ENCODE data around the gene TMEM145. TPM values are rescaled to one million over a fixed set of nuclear protein-coding genes. Genes with fewer than 3 reads are reported as not detected.

The TMEM145 gene
- total and polyA plus RNA-seq, 9 of the 15 experiments (the other 6 are each of a cell fraction or from before 2014, with no cell fraction given) = 0.80 to 5.5 (median 1.9) TPM; not detected in 3

- TF ChIP-seq EGR1 (conservative IDR thresholded peaks at IDR 0.05) (no peak), SMAD1 (IDR thresholded peaks at IDR 0.05; ENCODE audit: low read depth, low read length, partially characterized antibody) (no peak), STAT5A (IDR thresholded peaks at IDR 0.05; ENCODE audit: borderline replicate concordance, low read length) (no peak), ZNF3 (CRISPR knock-in tag; IDR thresholded peaks at IDR 0.05) (no peak), SRSF3 (IDR thresholded peaks at IDR 0.05; ENCODE audit: insufficient read depth, low read length) (no peak), XRCC5 (IDR thresholded peaks at IDR 0.05; ENCODE audit: low read depth, low read length) (no peak), BRD9 (IDR thresholded peaks at IDR 0.05; ENCODE audit: low read depth, partially characterized antibody) (no peak), SOX6 (IDR thresholded peaks at IDR 0.05) (no peak)
These were observed 49.9 kb downstream of the TMEM145 start (continued) for GRCh38 chr19:42362891-42363440.

GRCh38 chr19:42363614-42364346, 50.7 kb downstream of the TMEM145 start:
- no TSS peak for BruUV-seq (replicated peaks)
- 55% methylated on average over 15 of the region's 17 CpGs for whole genome bisulfite sequencing (ENCODE audit: insufficient coverage, low coverage, missing lambda C conversion rate)
- no peaks in the 10 kb centered on the region for H3K27me3 ChIP-seq (ENCODE audit: control insufficient read depth in 2 of 2, insufficient read depth in 2 of 2, low read length in 2 of 2)
- H3K4me3 ChIP-seq = no peak overlapping the region
- no peak overlapping the region for H2AFZ ChIP-seq (ENCODE audit: low read depth, low read length)
- in situ Hi-C loops (cut with MboI) = no loop called here
- intact Hi-C loops (cut with micrococcal nuclease) = no loop called here
- POLR2A ChIA-PET = interaction anchor here (0.6 to 0.7 kb wide), 2 partner anchors 60 to 236 kb away, joined by 3 read pairs; no protein-coding TSS in a partner anchor
- CTCF ChIA-PET (ENCODE audit: low intra/inter-chr PET ratio) = no interaction called here
- ATAC-seq = no peak
- no peak overlapping the region for H3K9ac ChIP-seq (ENCODE audit: insufficient read depth in 1 of 2, low read depth in 2 of 2, low read length in 2 of 2)
- no peaks in the 10 kb centered on the region for H3K9me1 ChIP-seq (ENCODE audit: control insufficient read depth, insufficient read depth, low read length)
- H3K9me3 ChIP-seq (replicated peaks; ENCODE audit: control insufficient read depth, insufficient read depth, low read depth, low read length) = peaks cover 2% of the 10 kb centered on the region; the same call in 1 of the 2 replicates
- H3K4me2 ChIP-seq (ENCODE audit: insufficient read depth, low read length) = no peak overlapping the region
- H3K36me3 ChIP-seq (ENCODE audit: control insufficient read depth, insufficient read depth, low read length) = peaks cover 6% of the 10 kb centered on the region; the same call in 2 of the 3 replicates
- H3K27ac ChIP-seq (ENCODE audit: extremely low read depth, low read depth, low read length) = no peak overlapping the region
- peaks cover 0 to 15% of the 10 kb centered on the region in 2 experiments; a peak in 2 of 5 replicates for H3K4me1 ChIP-seq (replicated peaks in 1 of 2; ENCODE audit: control insufficient read depth in 2 of 2, insufficient read depth in 2 of 2, low read length in 2 of 2)
- no peaks in the 10 kb centered on the region for H3K79me2 ChIP-seq (ENCODE audit: control insufficient read depth, insufficient read depth, low read length)
- DNase-seq (ENCODE audit: extremely low read depth in 1 of 4, low spot score in 3 of 4) = no peak
- FAIRE-seq = no peak
- no peaks in the 10 kb centered on the region for H4K20me1 ChIP-seq (replicated peaks; ENCODE audit: control insufficient read depth, insufficient read depth, low read length)
- TF ChIP-seq POLR2G (IDR thresholded peaks at IDR 0.05; ENCODE audit: low read depth, low read length) = no peak

Measured in K562 (cell line).